Colon (tissue), 2 donors: ENCODE data around the gene P2RY8.
"Not testable (repeated sequence)": the region's sequence is repeated elsewhere in the genome, so short reads cannot be mapped to it uniquely, and the experiment has no call there.

Experiments used
- FAIRE-seq: peaks from 2 replicates; lab custom pipeline; 2012; peaks lifted over from hg19 to GRCh38; lab: Jason Lieb, UNC
- donor health status: control.
- donor health status: control.

The P2RY8 gene

DNA sequence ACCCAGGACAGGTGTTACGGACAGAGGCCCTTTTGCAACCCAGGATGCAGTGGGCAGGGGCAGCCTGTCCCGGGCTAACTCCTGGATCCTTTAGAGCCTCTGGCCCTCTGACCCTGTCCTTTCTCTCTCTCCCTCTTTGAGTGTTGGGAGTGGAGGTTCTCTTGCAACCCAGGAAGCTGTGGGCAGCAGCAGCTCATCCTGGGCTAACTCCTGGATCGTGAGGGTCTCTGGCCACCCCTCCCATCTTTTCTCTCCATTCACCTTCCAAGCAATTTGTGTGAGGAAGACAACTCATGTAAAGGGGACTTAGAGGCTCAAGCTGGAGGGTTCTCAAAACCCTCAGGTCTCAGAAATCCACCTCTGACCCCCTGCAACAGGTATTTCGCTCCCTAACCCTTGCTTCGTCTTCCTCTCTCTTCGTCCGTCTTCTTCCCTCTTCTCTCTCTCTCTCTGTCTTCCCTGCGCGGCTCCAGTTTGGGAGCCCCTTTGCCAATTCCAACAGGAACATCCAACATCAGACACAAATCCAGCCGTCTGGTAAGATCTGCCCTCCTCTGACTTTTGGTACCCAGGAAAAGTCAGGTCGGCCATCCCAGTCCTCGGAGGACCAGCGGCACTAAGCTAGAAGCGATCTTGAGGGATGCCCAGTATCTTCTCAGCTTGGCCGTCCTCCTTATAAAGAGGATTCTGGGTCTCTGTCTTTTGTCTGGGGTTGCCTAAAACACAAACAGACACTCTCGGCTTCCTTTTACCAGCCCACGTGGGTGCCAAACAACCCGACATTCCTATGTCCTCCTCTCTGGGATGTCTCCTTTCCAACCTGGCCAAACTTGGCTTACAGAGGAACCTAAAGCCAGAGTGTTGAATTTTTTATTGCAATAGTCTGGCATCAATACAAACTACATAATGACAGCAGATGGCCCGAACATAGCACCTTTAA lies 92.2 kb downstream of the P2RY8 start:
- no peak for FAIRE-seq

DNA sequence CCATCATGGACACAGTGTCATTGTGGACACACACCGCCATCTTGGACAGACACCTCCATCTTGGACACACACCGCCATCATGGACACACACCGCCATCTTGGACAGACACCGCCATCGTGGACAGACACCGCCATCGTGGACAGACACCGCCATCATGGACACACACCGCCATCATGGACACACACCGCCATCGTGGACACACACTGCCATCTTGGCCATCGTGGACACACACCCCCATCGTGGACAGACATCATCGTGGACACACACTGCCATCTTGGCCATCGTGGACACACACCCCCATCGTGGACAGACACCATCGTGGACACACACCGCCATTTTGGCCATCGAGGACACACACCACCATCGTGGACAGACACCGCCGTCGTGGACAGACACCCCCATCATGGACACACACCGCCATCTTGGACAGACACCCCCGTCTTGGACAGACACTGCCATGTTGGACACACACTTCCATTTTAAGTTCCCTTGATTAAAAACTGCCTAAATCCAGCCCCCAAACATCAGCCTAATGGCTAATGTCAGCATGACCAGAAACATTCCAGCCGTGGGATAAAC lies 93.4 kb downstream of the P2RY8 start:
- FAIRE-seq = no peak

DNA sequence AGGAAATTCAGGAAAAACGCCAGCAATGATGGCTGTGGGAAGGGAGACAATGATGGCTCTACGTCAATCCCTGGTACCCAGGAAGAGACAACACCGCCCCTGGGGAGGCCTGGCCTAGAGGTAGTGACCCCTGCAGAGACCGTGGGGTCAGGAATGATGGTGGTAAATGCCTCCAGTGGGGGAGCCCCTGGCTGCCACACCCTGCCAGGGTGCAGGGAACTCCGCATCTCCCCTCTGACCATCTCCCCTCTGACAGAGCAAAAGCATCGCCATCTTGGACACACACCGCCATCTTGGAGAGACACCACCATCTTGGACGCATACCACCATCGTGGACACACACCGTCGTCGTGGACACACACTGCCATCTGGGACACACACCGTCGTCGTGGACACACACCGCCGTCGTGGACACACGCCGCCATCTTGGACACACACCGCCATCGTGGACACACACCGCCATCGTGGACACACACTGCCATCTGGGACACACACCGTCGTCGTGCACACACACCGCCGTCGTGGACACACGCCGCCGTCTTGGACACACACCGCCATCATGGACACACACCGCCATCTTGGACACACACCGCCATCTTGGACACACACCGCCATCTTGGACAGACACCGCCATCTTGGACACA lies 94.1 kb downstream of the P2RY8 start:
- no peak for FAIRE-seq

DNA sequence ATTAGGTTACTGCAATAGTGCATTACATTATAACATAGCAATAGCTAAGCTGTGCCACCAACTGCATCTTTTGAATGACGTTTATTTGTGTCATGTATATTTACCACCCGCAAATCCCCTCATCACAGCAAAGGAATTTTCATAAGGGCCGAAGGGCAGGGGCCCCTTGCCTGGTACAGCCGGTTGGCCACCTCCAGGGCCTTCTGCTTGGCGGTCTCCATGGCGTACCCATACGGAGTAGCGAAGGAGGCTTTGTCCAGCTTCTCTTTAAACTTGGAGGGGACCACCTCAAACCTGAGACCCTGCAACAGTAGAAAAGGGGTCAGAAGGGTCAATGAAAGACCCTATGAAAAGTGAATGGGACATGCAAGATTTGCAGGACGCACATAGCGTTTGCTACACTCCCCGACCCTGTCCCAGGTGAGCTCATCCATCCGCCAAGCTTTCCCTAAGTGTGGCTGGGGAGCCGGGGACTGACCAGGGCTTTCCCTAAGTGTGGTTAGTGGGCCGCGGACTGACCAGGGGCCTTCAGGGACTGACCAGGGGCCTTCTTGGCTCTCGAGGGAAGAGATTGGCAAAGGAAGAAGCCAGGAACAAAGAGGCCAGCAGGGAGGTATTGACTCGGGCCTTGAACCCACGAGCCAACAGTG lies 94.8 kb downstream of the P2RY8 start:
- FAIRE-seq = no peak

DNA sequence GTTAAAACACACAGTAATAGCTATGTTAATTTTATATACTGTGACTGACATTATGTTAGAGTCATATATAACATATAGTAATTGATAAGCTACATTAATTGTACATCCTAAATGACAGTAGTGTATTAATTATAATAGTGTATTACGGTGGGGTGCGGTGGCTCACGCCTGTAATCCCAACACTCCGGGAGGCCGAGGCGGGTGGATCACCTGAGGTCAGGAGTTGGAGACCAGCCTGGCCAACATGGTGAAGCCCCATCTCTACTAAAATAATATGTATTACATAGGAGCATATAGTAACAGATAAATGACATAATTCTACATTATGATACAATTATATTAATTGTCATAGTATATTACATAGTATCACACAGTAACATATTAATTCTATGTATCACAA lies 96.5 kb downstream of the P2RY8 start:
- no peak for FAIRE-seq

DNA sequence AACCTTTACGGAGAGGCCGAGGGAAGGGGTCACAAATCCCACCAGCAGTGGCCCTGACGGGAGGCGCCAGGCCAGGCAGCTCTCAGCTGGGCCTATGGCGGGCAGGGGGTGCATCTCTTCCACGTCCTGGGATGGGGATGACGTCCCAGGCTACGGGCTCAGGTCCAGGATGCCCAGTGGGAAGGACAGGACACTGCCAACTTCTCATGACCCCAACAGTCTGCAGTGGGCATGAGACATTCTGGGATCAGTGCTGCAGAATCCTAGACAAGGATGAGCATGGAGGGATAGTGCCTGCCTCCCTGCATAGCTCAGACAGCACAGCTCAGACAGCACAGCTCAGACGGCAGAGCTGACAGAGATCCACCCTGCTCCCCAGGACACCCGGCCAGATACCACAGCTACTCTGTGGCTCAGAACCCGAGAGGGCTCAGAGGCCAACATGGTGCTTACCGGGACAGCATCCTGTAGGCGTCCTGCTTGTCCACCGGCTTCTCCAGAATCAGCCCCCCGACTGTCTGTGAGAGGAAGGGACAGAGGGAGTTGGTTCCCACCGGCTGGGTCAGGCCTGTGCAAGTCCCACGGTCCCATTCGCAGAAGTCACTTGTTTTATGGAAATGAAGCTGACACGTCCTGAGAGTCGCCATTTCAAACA lies 101.6 kb downstream of the P2RY8 start:
- no peak for FAIRE-seq

DNA sequence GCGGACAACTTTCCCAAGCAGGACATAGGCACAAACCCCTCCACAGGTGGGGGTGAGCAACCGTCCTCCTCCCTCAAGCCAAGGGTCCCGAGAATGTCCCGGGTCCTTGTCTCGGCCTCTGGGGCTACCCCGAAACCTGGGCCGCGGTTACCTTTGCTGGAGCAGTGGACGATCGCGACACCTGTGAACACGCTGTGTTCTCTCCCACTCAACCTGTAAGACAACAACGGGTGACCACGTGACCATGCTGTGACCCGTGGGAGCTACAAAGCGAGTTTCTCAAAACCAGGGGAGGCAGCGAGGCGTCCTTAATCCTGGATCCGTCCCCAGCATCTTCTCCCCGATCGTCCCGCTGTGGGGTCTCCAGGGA lies 102.1 kb downstream of the P2RY8 start:
- FAIRE-seq = no peak

DNA sequence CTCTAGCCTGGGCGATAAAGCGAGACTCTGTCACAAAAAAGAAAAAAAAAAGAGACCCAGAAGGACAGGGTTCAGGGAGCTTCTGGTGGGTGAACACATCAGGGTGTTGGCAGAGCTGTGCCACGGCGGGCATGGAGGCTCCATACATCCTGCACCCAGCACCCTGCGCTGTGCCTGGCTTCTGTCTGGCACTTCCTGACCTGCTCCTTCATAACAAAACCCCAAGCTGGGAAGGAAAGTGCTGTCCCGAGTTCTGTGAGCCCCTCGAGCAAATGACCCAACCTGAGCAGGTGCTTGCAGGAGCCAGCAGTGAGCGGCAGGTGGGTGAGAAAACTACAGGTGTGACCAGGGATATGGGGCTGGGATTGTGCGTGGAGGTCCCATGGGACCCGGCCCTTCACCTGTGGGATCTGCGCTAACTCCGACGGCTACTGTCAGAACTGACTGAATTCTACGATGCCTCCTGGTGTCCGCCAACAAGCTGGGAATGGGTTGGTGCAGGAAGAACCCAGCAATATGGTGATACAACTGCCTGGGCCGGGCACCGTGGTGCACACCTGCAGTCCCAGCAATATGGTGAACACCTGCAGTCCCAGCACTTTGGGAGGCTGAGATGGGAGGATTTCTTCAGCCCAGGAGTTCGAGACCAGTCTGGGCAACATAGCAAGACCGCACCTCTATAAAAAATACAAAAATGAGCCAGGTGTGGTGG lies 103.2 kb downstream of the P2RY8 start:
- FAIRE-seq = no peak

DNA sequence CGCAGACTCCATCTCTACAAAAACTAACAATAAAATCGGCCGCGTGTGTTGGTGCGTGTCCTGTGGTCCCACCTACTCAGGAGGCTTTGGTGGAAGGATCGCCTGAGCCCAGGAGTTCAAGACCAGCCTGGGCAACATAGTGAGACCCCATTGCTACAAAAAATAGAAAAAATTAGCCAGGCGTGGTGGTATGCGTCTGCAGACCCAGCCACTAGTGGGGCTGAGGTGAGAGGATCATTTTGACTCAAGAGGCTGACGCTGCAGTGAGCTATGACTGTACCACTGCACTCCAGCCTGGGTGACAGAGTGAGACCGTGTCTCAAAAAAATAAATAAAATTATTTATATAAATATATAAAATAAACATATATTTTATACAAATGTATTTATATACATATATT lies 106.5 kb downstream of the P2RY8 start:
- no peak for FAIRE-seq

DNA sequence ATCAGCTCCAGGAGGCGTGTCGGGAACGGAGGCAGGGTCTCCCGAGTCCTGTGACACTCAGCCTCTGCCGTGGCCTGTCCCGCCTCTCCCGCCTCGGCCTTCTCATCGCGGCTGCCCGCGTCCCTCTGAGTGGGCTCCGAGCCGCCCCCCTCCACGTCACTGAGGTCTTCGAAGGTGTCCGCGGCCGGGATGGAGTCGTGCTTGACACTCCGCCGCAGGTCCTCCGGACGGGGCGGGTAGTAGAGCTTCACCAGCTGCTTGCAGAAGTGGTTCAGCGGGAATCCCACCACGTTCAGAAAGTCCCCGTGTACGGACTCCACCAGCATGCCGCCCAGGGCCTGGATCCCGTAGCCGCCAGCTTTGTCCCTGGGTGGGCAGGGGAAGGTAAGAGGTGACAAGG lies 109.2 kb downstream of the P2RY8 start:
- FAIRE-seq = no peak

DNA sequence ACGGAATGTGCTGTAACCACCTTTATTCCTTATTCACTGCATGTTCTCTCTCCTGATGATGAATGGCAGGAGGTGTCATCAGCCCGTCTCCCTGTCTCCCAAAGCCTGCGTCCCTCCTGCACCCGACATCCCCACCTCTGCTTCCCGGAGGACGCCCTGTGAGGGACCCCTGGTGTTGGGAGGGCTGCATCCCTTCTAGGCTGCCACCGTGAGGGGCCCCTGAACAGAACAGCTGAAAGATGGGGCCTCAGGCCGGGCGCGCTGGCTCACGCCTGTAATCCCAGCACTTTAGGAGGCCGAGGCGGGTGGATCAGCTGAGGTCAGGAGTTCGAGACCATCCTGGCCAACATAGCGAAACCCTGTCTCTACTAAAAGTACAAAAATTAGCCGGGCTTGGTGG lies 110.7 kb downstream of the P2RY8 start:
- not testable (repeated sequence) for FAIRE-seq

DNA sequence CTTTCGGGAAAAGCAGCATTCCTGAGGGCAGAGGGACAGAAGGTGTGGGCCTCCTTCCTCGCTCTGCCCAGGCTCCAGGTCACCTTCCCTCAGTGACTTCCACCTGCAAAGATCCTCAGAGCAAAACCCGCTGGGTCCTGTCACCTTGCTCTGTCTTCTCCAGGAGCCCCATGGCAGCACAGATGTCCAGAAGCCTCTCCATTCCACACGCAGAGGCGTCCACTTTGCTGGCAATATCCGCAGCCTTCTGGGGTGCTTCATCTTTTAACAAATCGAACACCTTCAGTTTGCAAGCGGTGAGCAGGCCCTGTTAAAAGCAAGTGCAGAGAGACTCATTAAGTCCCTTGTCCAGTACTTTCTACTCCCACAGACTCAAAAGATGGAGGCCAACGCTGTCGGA lies 111.6 kb downstream of the P2RY8 start:
- FAIRE-seq = no peak

DNA sequence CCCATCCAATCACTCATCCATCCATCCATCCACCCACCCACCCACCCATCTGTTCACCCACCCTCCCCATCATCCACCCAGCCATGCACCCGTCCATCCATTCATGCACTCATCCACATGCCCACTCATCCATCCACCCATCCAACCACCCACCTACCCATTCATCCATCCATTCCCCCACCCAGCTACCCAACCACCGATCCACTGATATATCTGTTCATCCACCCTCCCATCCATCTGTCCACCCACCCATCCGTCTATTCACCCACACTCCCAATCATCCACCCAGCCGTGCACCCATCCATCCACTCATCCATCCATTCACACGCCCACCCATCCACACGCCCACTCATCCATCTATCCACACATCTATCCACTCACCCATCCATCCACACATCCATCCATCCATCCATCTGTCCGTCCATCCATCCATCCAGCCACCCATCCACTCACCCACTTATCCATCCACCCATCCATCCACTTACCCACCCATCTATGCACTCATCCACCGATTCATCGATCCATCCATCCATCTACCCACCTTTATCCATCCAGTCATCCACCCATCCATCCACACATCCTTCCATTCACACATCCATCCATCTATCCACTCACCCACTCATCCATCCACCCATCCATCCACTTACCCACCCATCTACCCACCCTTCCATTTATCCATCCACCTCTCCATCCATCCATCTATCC lies 112.7 kb downstream of the P2RY8 start:
- no peak for FAIRE-seq

DNA sequence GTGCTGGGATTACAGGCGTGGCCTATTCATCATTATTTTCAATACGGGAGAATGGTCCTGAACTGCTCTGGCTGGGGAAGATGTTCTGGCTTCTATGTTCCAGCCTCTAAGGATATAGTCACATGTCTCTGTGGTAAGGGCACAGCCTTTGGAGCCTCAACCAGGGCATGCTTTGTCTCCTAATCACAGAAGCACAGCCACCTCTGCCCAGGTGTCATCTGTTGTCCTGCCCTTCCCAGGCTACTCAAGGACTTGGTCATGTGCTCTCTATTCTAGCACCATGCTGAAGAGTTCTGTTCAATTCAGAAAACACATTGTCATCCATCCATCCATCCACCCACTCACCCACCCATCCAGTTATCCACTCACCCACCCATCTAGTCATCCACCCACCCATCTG lies 113.8 kb downstream of the P2RY8 start:
- no peak for FAIRE-seq

DNA sequence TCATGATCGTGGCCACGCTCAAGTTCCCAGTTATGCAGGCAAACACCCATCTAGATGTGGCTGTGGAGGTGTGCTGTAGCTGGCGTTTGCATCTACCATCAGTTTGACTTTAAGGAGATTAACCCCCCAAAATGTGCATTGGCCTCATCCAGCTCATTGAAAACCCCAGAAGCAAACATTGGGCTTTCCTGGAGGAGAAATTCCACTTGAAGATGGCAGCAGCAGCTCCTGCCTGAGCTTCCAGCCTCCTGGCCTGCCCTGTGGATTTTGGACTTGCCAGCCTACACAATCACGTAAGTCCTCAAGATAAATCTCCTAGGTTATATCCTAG lies 114.9 kb downstream of the P2RY8 start:
- FAIRE-seq = no peak

DNA sequence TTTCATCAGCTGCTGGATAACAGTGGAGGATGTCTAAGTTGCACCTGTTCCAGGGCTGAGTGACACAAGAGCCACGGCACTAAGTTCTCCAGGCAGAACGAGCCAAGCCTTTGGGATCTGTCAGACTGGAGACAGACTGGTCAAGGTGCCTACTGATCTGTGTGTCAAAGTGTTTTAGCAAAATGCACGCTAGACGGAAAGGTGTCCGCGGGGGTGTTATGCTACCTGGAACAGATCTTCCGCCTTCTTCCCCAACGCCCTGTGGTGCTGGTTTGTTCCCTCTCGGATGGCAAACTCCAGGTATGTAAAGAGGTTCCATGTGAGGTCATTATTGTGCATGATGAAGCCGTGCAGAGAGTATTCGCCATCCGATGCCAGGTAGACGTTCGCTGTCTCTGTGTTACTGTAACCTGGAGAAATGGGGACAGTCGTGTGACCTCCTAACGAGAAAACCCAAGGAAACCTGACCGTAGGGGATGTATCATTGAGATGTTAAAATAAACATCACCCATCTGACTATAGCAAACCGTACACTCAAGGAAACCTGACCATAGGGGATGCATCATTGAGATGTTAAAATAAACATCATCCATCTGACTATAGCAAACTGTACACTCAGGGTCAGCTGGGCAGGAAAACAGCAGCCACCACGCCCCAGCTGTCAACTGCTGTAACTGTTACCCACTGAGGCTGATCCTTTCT lies 115.4 kb downstream of the P2RY8 start:
- FAIRE-seq = no peak

DNA sequence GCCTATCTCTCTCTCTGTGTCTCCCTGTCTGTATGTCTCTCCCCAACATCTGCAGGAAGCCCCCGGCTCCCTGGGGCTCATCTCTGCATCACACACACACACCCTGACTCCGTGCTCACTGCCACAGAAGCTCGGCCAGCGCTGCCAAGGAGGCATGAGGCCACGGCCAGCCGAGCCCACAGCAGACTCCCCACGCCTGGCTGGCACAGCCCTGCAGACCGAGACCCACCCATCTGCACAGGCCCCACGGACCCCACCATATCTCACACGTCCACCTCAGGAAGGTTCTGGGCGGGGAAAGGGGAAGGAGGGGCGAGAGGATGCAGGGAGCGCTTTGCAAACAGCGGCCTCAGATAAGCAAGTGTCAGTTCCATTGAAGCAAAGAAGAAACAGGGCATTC lies 116.6 kb downstream of the P2RY8 start:
- no peak for FAIRE-seq

DNA sequence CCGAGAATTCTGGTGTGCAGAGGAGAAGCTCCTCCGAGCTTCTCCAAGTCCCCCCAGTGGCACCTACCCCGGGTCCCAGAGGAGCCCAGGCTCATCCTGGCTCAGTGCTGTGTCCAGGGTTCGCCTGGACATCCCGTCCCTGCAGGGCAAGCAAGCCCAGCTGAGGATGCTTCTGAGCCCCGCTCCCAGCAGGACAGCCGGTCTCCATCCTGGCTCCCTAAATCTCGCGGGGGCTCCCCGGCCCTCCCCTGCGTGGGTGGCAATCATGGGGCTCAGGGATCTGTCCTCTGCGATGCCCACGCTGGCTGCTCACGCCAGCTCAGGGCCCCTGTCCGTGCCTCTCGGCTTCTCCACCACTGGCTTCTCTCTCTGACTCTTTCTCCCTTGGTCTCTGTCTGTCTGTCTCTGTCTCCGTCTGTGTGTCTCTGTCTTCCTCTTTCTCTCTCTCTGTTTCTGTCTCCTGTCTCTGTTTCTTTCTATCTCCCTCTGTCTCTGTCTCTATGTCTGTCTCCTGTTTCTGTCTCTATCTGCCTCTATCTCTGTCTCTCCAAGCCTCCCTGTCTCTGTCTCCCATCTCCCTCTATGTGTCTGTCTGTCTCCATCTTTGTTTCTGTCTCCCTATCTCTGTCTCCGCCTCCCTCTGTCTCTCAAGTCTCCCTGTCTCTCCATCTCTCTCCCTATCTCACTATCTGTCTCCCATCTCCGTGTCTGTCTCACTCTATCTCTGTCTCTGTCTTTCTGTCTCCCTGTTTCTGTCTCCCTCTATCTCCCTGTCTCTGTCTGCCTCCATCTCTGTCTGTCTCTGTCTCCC lies 117.2 kb downstream of the P2RY8 start:
- no peak for FAIRE-seq

DNA sequence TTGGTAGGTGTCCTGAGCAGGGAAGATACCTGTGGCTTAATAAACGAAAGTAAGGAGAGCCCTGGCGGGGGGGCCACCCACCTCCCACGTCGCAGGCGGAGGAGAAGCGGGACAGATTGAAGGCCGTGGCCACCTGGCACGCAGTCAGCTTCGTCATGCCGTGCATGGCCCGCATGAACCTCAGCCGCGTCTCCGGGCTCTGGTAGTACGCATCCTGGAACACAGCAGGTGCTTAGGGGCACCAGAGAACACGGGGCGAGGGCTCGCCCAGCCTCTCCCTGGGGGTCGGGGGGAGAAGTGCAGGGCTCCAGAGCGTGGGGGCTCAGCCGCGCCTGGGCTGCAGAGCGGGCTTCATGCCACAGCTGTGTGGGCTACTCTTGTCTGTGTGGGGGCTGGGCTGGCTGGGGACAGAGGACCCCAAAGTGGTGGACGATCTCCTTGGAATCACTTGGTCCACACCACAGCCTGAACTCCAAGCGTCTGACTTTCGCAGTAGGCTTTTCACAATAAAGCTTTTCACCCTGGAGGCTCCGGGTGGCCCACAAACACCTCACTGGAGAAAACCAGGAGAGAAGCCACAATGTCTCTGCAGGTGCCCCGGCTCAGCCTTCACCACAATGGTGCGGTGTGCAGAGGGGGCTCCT lies 118.0 kb downstream of the P2RY8 start:
- FAIRE-seq = no peak
